ENCODE measurements around the gene FABP7. TPM values are rescaled to one million over a fixed set of nuclear protein-coding genes. Genes with fewer than 3 reads are reported as not detected.
A peak's percentile ranks its signal among the peaks of the same experiment; 100 is the strongest.

Gene FABP7
- not detected for total RNA-seq
- long read RNA-seq: 0 reads

DNA sequence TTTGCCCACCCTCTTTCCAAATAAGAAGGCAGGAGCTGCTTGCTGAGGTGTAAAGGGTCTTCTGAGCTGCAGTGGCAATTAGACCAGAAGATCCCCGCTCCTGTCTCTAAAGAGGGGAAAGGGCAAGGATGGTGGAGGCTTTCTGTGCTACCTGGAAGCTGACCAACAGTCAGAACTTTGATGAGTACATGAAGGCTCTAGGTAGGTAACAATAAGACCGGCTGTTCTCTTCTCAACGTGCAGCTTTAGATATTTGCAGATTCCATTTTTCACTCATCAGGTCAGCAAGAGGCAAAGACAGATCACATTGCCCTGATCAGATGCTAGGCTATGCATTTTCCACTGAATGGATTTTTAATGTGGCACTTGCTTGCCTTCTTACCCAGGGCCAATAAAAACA, at the start of gene FABP7:
Gene FABP7, plus strand, starts transcription at position 50 of the 400 bp plus-strand sequence. Its CDS starts 79 bp downstream, at position 129.
- no peak for TF ChIP-seq CTCF (IDR thresholded peaks at IDR 0.05)
- no peak for ATAC-seq
- intact Hi-C loops (cut with DNase I): loop anchor here (10.0 kb wide), 1 partner anchor 55 kb away; no protein-coding TSS in a partner anchor

GRCh38 chr6:122730334-122730733, 49.2 kb upstream of the FABP7 start:
- no peak for ATAC-seq

More for the DNA sequence above, at the start of gene FABP7:
- Histone ChIP-seq H3K4me1 (no peaks in the 10 kb centered on the region), H3K9me3 (no peaks in the 10 kb centered on the region), H3K27ac (no peak within 1 kb of the TSS), H3K36me3 (no peaks in the 10 kb centered on the region), H3K4me3 (no peak within 1 kb of the TSS), H3K27me3 (no peaks in the 10 kb centered on the region)
- no peak for DNase-seq

DNA sequence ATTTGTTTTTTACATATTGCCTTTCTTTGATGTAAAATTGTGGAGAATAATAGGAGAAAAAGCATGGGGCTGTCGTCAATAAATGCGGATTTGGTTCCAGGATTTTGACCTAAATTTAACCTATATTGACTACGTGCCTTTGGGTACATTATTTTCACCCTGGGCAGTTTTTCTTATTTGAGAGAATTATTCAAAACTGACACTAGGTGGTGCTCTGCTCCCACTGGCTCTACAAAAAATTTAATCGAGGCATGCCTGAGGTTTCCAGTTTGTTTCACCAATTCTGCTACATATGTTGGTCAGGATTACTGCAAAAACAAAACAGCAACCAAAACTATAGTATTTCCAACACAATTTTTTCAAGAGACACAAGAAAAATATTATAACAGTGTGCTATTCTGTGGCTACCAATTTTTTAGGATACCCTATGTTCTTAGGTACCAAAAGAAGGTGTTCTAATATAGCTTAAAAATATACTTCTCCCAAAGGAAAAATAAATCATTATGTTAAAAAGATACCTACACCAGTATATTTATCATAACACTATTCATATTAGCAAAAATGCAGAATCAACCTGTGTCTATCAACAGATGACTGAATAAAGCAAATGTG, 48.6 kb upstream of the FABP7 start:
- ATAC-seq: peak; percentile 71
- DNase-seq: no peak
- H3K27ac ChIP-seq: no peak overlapping the region
- TF ChIP-seq CTCF (IDR thresholded peaks at IDR 0.05): peak; percentile 76
- no peak overlapping the region for H3K4me3 ChIP-seq
- H3K27me3 ChIP-seq: no peaks in the 10 kb centered on the region
- H3K36me3 ChIP-seq: no peaks in the 10 kb centered on the region
- no peaks in the 10 kb centered on the region for H3K9me3 ChIP-seq
- intact Hi-C loops (cut with DNase I): no loop called here
- H3K4me1 ChIP-seq: peaks cover 3% of the 10 kb centered on the region

More at GRCh38 chr6:122730334-122730733, 49.2 kb upstream of the FABP7 start:
- Histone ChIP-seq H3K27ac (no peak overlapping the region), H3K9me3 (no peaks in the 10 kb centered on the region), H3K4me1 (peaks cover under 1% of the 10 kb centered on the region), H3K27me3 (no peaks in the 10 kb centered on the region), H3K4me3 (no peak overlapping the region), H3K36me3 (no peaks in the 10 kb centered on the region)
- no peak for DNase-seq
- intact Hi-C loops (cut with DNase I): no loop called here
- TF ChIP-seq CTCF (IDR thresholded peaks at IDR 0.05): no peak

GRCh38 chr6:122733259-122733658, 46.3 kb upstream of the FABP7 start:
- Histone ChIP-seq H3K4me3 (no peak overlapping the region), H3K27ac (no peak overlapping the region), H3K27me3 (no peaks in the 10 kb centered on the region), H3K36me3 (no peaks in the 10 kb centered on the region), H3K4me1 (peaks cover 3% of the 10 kb centered on the region), H3K9me3 (no peaks in the 10 kb centered on the region)
- intact Hi-C loops (cut with DNase I): no loop called here
- DNase-seq: no peak
- TF ChIP-seq CTCF (IDR thresholded peaks at IDR 0.05): no peak
- ATAC-seq: no peak

GRCh38 chr6:122734529-122735395, 44.8 kb upstream of the FABP7 start:
- no peak for TF ChIP-seq CTCF (IDR thresholded peaks at IDR 0.05)
- intact Hi-C loops (cut with DNase I): no loop called here
- H3K27ac ChIP-seq: no peak overlapping the region

More at GRCh38 chr6:122734529-122735395, 44.8 kb upstream of the FABP7 start:
- ATAC-seq: no peak
- Histone ChIP-seq H3K27me3 (no peaks in the 10 kb centered on the region), H3K4me1 (peaks cover 3% of the 10 kb centered on the region), H3K36me3 (no peaks in the 10 kb centered on the region), H3K4me3 (no peak overlapping the region), H3K9me3 (no peaks in the 10 kb centered on the region)
- no peak for DNase-seq

Measured in upper lobe of right lung (tissue), 1 donor.